K562 (cell line): Measurements from ENCODE around the gene SIX6. TPM values are rescaled to one million over a fixed set of nuclear protein-coding genes. Genes with fewer than 3 reads are reported as not detected.

Experiments
- ARID3B ChIP-seq: fragments of 250-450 bp; sonication (Bioruptor Pico); IDR thresholded peaks from 2 replicates; pipeline ENCODE4 v1.4.0; 2020; ENCODE audit warnings: borderline replicate concordance
- MTA1 ChIP-seq: fragments of 450-650 bp; IDR thresholded peaks from 2 replicates; pipeline ENCODE4 v1.6.1; 2017; ENCODE audit warnings: borderline replicate concordance
- RAD21 ChIP-seq, 2 experiments: fragments of 250-450 bp in 1 of 2; fragments of 450-650 bp in 1 of 2; sonication (Bioruptor Pico) in 1 of 2; formaldehyde crosslinking in 1 of 2; IDR thresholded peaks in 1 of 2; conservative IDR thresholded peaks in 1 of 2; 2 replicates each; pipeline versions ENCODE4 v1.4.0 to v1.8.0; 2020 to 2022; ENCODE audit warnings: mild to moderate bottlenecking in 2 of 2, moderate library complexity in 1 of 2
- SIN3A ChIP-seq, 2 experiments: fragments of 150-350 bp in 1 of 2; IDR thresholded peaks; 2 replicates each; pipeline ENCODE4 v1.6.1; 2011 to 2016; ENCODE audit warnings: borderline replicate concordance in 2 of 2, low read depth in 2 of 2, low read length in 2 of 2, mild to moderate bottlenecking in 2 of 2, moderate library complexity in 2 of 2; ENCODE audit not compliant: control insufficient read depth in 1 of 2
- ZNF583 ChIP-seq: fragments of 250-450 bp; sonication (Bioruptor Pico); IDR thresholded peaks from 2 replicates; pipeline ENCODE4 v1.4.0; 2020
- polyA plus RNA-seq, 8 experiments: library from polyadenylated mRNA; depleted of rRNA in 4 of 8; stranded (reverse) in 5 of 8; unstranded in 3 of 8; fragments of >200 nt; fragmentation: Nextera tagmentation in 2 of 8; fragmentation: Illumina TruSeq in 1 of 8; extraction: Ambion mirVana in 2 of 8; extraction: Trizol in 1 of 8; gene quantifications; 2 replicates each; pipeline versions ENCODE4 v1.2.1 to v1.2.3, GENCODE V29; 2011 to 2014; ENCODE audit warnings: inconsistent platforms in 1 of 8, missing spikeins in 1 of 8
- small RNA-seq: library from RNA; depleted of rRNA; stranded (forward); fragments of <200 nt; gene quantifications from one replicate; pipeline ENCODE3, GENCODE V24; 2014
- total RNA-seq, 7 experiments: library from RNA; depleted of rRNA in 6 of 7; stranded (reverse); fragments of >200 nt in 6 of 7; fragmentation: Illumina TruSeq in 2 of 7; extraction: Trizol in 2 of 7; gene quantifications; 2 replicates each; pipeline versions ENCODE4 v1.2.1 to v1.2.3, GENCODE V29; 2011 to 2021; ENCODE audit warnings: low replicate concordance in 1 of 7

SIX6 gene
- total and polyA plus RNA-seq, 9 of the 15 experiments (the other 6 are each of a cell fraction or from before 2014, with no cell fraction given): not detected

DNA sequence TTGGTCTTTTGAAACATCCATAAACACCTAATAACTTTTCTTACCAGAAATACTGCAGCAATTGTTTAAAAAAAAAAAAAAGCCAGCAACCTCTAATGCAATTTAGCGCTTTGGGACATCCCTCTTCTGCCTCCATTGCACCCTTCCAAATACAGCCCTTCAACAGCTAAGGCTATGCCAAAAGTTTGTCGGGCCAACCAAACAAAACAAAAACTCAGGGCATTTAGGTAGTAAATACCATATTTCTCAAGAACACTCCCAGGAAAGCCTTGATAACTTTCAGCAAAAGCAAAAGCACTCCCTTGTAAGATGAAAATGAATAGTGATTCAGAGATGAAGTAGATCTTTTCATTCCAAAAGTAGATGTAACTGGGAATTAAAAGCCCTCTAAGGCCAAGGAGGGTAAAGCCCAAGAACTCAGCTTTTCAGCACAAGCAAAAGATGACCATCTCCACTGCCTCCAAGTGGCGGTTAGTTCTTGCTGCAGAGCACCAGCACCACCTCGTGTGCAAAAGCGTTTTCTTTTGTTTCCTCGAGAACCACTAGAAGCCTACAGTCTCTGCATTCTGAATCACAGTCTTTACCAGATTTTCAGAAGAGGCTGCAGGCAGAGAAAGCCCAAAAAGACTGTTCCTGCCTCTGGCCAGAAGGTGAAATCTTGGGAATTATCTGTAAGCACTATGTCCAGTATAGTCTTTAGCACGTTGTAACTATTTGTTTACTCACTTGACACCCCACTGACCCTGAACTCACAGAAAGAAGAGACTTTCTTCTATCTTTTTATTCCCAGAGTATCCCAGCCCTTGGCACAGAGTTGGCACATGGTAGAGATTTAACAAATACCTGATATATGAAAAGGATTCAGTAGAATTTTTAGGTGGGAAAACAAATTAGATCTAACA lies 53.1 kb downstream of the SIX6 start (continued):
- TF ChIP-seq ZNF583 (CRISPR knock-in tag): no peak
- no peak for TF ChIP-seq SIN3A (IDR thresholded peaks at IDR 0.05; ENCODE audit: borderline replicate concordance in 2 of 2, control insufficient read depth in 1 of 2, low read depth in 2 of 2, low read length in 2 of 2)
- no peak for TF ChIP-seq ARID3B (CRISPR knock-in tag)
- TF ChIP-seq RAD21 (CRISPR knock-in tag; conservative IDR thresholded peaks at IDR 0.05 in 1 of 2, IDR thresholded peaks at IDR 0.05 in 1 of 2): peak; percentile 67 to 82
- no peak for TF ChIP-seq MTA1
- TF ChIP-seq, all 486 proteins: peak for 6

Small RNA genes lying within 50 kb of the gene (small RNA-seq; reads per million reads assigned to genes)
- not detected for gene AL049874.4

Other genes with a start within 250 kb of the SIX6 start
- gene C14orf39, start 23.1 kb upstream of the SIX6 start, total RNA-seq (2014; rRNA removed): 0.54 and 1.3 TPM in 2 replicates
- 1.1 and 1.9 TPM in 2 replicates for gene C14orf39, start 23.1 kb upstream of the SIX6 start, total RNA-seq (2014; rRNA removed; fragmentation: Illumina TruSeq; extraction: Trizol)
- gene C14orf39, start 23.1 kb upstream of the SIX6 start, total RNA-seq (2015; rRNA removed; fragmentation: Illumina TruSeq; extraction: Trizol): 0.90 and 1.7 TPM in 2 replicates
- gene C14orf39, start 23.1 kb upstream of the SIX6 start, total RNA-seq (2021): 0.58 and 0.82 TPM in 2 replicates
- 0.15 and 1.0 TPM in 2 replicates for gene C14orf39, start 23.1 kb upstream of the SIX6 start, polyA plus RNA-seq (2011; rRNA removed)
- 2.0 and 2.1 TPM in 2 replicates for gene C14orf39, start 23.1 kb upstream of the SIX6 start, polyA plus RNA-seq (2014; fragmentation: Illumina TruSeq; extraction: Trizol)
- gene C14orf39, start 23.1 kb upstream of the SIX6 start, polyA plus RNA-seq (2014; fragmentation: Nextera tagmentation; extraction: Ambion mirVana): 1 to 10 TPM; 1.2 to 1.4 TPM
- gene C14orf39, start 23.1 kb upstream of the SIX6 start, polyA plus RNA-seq (2014; rRNA removed): 1.7 and 6.7 TPM in 2 replicates
- gene SIX1, start 140.3 kb downstream of the SIX6 start, total RNA-seq (2014; rRNA removed): 0.65 and 0.73 TPM in 2 replicates
- 0.45 and 0.47 TPM in 2 replicates for gene SIX1, start 140.3 kb downstream of the SIX6 start, total RNA-seq (2014; rRNA removed; fragmentation: Illumina TruSeq; extraction: Trizol)
- gene SIX1, start 140.3 kb downstream of the SIX6 start, total RNA-seq (2015; rRNA removed; fragmentation: Illumina TruSeq; extraction: Trizol): 0.45 and 0.80 TPM in 2 replicates
- gene SIX1, start 140.3 kb downstream of the SIX6 start, total RNA-seq (2021): 0.49 and 0.76 TPM in 2 replicates
- gene SIX1, start 140.3 kb downstream of the SIX6 start, polyA plus RNA-seq (2011; rRNA removed): 0.40 and 1.1 TPM in 2 replicates
- 0.45 and 0.55 TPM in 2 replicates for gene SIX1, start 140.3 kb downstream of the SIX6 start, polyA plus RNA-seq (2014; fragmentation: Illumina TruSeq; extraction: Trizol)
- under 1 TPM; 0.28 to 0.30 TPM for gene SIX1, start 140.3 kb downstream of the SIX6 start, polyA plus RNA-seq (2014; fragmentation: Nextera tagmentation; extraction: Ambion mirVana)
- 0.08 and 0.27 TPM in 2 replicates for gene SIX1, start 140.3 kb downstream of the SIX6 start, polyA plus RNA-seq (2014; rRNA removed)
- 7.4 and 8.7 TPM in 2 replicates for gene SIX4, start 215.2 kb downstream of the SIX6 start, total RNA-seq (2014; rRNA removed)
- 6.6 and 7.6 TPM in 2 replicates for gene SIX4, start 215.2 kb downstream of the SIX6 start, total RNA-seq (2014; rRNA removed; fragmentation: Illumina TruSeq; extraction: Trizol)
- gene SIX4, start 215.2 kb downstream of the SIX6 start, total RNA-seq (2015; rRNA removed; fragmentation: Illumina TruSeq; extraction: Trizol): 6.2 and 6.4 TPM in 2 replicates
- 8.1 and 8.6 TPM in 2 replicates for gene SIX4, start 215.2 kb downstream of the SIX6 start, total RNA-seq (2021)
- 5.6 and 6.3 TPM in 2 replicates for gene SIX4, start 215.2 kb downstream of the SIX6 start, polyA plus RNA-seq (2011; rRNA removed)
- gene SIX4, start 215.2 kb downstream of the SIX6 start, polyA plus RNA-seq (2014; fragmentation: Illumina TruSeq; extraction: Trizol): 3.9 and 4.1 TPM in 2 replicates
- gene SIX4, start 215.2 kb downstream of the SIX6 start, polyA plus RNA-seq (2014; fragmentation: Nextera tagmentation; extraction: Ambion mirVana): 1 to 10 TPM in 1 of 2 experiments, under 1 TPM in 1; 0.77 to 1.1 TPM
- 3.4 and 5.4 TPM in 2 replicates for gene SIX4, start 215.2 kb downstream of the SIX6 start, polyA plus RNA-seq (2014; rRNA removed)
- 41.7 and 45.6 TPM in 2 replicates for gene MNAT1, start 225.6 kb downstream of the SIX6 start, total RNA-seq (2014; rRNA removed)
- gene MNAT1, start 225.6 kb downstream of the SIX6 start, total RNA-seq (2014; rRNA removed; fragmentation: Illumina TruSeq; extraction: Trizol): 61.9 and 70.9 TPM in 2 replicates
- gene MNAT1, start 225.6 kb downstream of the SIX6 start, total RNA-seq (2015; rRNA removed; fragmentation: Illumina TruSeq; extraction: Trizol): 64.8 and 68.0 TPM in 2 replicates
- gene MNAT1, start 225.6 kb downstream of the SIX6 start, total RNA-seq (2021): 37.8 and 38.4 TPM in 2 replicates
- 54.9 and 58.0 TPM in 2 replicates for gene MNAT1, start 225.6 kb downstream of the SIX6 start, polyA plus RNA-seq (2011; rRNA removed)
- 52.5 and 60.4 TPM in 2 replicates for gene MNAT1, start 225.6 kb downstream of the SIX6 start, polyA plus RNA-seq (2014; fragmentation: Illumina TruSeq; extraction: Trizol)
- gene MNAT1, start 225.6 kb downstream of the SIX6 start, polyA plus RNA-seq (2014; fragmentation: Nextera tagmentation; extraction: Ambion mirVana): 10 to 100 TPM; 75.6 to 83.3 TPM
- gene MNAT1, start 225.6 kb downstream of the SIX6 start, polyA plus RNA-seq (2014; rRNA removed): 51.1 and 51.8 TPM in 2 replicates